CD4-positive, alpha-beta T cell treated with Interleukin-2 at 100 ng/mL for 4 hours (primary cell): ENCODE results near the gene NTM.
"Not testable (repeated sequence)": the region's sequence is repeated elsewhere in the genome, so short reads cannot be mapped to it uniquely, and the experiment has no call there.

Source experiments
- DNase-seq: peaks from one replicate; pipeline ENCODE4 v3.0.0-alpha.2; 2020; ENCODE audit warnings: low spot score

The NTM gene

DNA sequence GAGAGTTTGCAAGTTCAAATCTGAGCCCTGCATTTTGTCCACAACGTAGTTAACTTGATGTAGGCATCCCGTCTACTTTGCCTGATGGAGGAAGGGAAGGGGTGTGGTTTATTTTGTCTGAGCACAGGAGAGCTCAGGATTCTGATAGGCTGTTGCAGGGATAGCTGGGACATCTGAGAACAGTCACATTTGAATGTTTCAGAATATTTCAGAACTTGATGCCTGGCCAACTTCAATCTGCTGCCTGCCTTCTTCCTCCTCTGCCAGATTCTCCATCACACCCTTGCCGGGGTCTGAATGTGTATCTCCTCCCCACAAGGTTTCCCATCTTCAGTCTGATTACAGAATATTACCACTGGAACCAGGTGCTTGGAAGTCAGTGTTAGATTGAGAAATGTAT, 51.6 kb downstream of the NTM start:
- no peak for DNase-seq

GRCh38 chr11:131422496-131422895, 52.1 kb downstream of the NTM start:
- DNase-seq, result no peak

DNA sequence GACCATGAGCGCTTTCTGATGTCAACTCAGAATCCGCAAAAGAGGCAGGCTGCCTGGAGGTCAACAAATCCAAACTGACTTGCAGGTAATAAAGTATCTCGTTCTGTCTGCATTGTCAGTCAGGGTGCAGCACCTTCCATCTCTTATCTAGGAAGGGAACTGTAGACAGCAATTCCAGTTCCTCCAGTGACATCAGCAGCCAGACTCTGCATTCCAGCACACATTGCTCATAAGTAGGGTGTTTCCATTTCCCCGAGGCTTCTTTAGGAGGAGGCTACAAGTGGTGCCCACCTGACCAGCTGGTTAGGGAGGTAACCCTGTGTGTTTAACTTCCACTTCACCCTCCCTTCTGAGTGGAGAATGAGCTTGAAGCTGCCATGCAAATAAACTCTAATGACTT, 53.3 kb downstream of the NTM start:
- DNase-seq, result no peak

- DNase-seq, result not testable (repeated sequence)
Observed at GRCh38 chr11:131424257-131424876, 54.0 kb downstream of the NTM start.

DNA sequence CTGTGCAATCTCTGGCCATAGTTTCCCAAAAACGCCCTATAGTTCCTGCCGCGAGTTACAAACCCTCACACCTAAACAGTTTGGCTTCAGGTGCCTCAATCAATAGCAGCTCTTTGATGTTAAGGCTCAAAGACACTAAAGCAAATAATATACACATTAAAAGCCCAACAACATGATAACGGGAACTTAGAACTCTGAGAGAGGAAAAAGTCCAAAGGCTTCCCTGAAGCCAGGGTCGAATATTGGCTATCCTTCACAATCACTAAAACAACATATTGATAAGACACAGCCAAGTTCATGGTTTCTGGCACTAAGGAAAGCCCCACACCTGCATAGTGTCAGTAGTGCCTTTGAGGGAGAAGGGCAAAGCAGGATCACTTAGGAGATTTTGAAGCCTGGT, 54.9 kb downstream of the NTM start:
- DNase-seq, result no peak

GRCh38 chr11:131428853-131429252, 58.4 kb downstream of the NTM start:
- DNase-seq, result no peak

DNA sequence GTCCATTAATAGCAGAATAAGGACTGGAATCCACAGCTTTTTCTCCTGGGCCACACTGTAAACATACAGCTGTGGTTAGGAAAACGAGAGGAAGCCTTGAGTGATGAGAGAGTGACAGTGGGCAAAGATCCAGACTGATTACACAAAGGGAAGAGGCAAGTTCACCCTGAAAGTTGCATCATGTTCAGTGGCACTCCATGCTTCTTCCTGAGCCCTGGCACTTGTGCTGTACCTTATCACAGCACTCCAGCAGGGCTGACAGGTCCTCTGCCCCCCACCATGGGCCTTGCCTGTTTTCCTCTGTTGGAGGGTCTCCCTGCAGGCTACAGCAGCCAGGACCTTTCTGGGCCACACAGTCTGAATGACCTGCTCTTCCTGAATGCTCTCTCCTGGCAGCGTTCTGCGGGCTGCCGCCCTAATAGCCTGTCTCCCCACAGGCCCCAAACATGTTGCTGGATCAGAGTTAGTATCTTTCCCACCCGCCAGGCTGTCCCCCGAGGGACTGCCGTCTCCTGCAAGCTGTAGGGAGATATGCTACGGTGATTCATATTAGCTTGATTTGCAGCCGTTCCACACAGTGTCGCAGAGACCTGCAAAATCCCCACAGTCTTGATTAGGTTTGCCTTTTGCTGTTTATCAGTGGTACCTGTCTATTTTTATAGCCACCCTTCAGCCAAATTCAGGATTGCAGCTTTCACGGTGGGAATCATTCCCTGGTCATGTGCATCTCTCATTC, 60.2 kb downstream of the NTM start:
- no peak for DNase-seq

- DNase-seq, result no peak
Observed at GRCh38 chr11:131441051-131441810, 70.8 kb downstream of the NTM start.

DNA sequence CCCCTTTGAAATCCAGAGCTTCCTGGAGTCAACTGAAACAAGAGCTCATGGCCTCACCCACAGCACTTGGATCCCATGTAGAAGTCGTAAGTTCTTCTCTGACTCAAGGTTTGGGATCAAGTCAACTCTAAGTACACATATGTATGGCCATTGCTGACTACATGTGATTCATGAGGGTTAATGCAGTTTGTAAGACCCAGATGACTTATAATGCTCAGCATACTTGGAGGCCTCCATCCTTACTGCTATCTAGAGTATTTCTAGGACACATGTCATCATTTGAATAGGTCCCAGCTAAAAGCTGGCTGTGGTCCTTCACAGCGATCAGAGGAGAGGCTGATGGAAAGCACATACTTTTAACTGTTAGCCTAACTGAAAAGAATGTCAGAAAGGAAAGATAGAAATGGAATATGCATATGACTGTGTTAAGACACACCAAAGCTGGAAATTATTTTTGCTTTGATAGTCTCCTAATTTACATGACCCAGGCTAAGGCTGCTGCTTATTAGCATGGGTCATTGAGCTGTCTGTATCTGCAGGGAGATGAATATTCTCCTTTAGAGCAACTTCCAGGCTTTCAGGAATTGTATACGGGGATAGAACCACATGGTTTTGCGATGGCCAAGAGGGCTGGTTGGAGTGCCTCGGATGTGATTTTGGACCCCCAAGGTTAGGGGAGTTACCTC, 76.3 kb downstream of the NTM start:
- no peak for DNase-seq

GRCh38 chr11:131447277-131447815, 76.9 kb downstream of the NTM start:
- DNase-seq, result no peak

- no peak for DNase-seq
Observed at GRCh38 chr11:131447898-131448297, 77.5 kb downstream of the NTM start.

- no peak for DNase-seq
Observed at GRCh38 chr11:131449036-131450019, 78.9 kb downstream of the NTM start.

- DNase-seq, result no peak
Observed at GRCh38 chr11:131454490-131454889, 84.1 kb downstream of the NTM start.

- DNase-seq, result no peak
Observed at GRCh38 chr11:131454989-131455388, 84.6 kb downstream of the NTM start.

DNA sequence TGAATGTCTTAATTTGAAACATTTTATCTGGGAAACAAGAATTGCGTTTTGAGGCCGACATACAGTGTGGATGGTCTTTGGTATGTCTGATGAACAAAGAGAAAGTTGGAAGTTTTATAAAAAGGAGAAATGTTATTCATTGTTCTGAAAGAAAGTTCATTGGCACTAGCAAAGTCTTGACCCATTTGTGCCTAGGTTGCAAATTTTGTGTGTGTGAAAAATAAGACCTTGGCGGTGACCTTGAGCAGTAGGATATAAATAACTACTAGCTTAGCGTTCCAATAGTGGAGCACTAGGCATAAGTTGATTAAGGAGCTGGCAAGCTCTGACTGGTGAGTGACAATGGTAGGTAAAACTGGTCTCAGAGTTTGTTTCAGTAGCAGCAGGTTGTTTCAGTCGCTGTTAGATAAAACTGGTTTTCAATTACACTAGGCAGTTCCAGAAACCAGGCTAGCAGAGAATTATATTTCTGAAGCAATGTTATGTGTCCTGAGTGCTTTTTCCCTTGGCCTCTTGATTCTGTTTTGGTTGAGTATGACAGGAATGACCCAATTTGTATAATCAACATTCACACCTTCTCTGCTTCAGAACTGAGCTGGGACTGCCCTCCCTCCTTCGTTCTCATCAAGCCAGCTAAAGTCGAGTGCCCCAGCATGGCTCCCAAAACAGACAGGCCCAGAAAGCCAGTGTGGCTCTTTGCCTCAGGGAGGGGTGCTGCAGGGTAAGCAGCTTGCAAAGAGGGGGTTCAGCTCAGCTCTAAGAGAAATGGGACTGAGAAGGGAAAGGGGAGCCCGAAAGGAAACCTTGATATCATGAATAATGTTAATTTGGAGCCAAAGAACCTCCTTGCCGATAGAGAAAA, 85.7 kb downstream of the NTM start:
- no peak for DNase-seq

- DNase-seq, result no peak
Observed at GRCh38 chr11:131457163-131457562, 86.7 kb downstream of the NTM start.

GRCh38 chr11:131458421-131458820, 88.0 kb downstream of the NTM start:
- DNase-seq, result no peak

- DNase-seq, result no peak
Observed at GRCh38 chr11:131460931-131461330, 90.5 kb downstream of the NTM start.

- DNase-seq, result no peak
Observed at GRCh38 chr11:131462622-131463021, 92.2 kb downstream of the NTM start.

GRCh38 chr11:131463162-131463561, 92.7 kb downstream of the NTM start:
- DNase-seq, result no peak
